NCI-H510A treated with DMSO at 0.1 percent for 48 hours (cell line): Measurements from ENCODE around the gene PROC.

ENCODE experiments used
- DNase-seq: peaks from one replicate; lab custom pipeline; 2025; lab: John Stamatoyannopoulos, UW

The PROC gene

GRCh38 chr2:127462461-127462860, 44.2 kb downstream of the PROC start:
- DNase-seq: no peak

GRCh38 chr2:127463155-127463991, 45.1 kb downstream of the PROC start:
- DNase-seq: no peak

- no peak for DNase-seq
Measured at GRCh38 chr2:127464470-127465257, 46.4 kb downstream of the PROC start.

- DNase-seq: no peak
Measured at GRCh38 chr2:127465258-127465657, 47.0 kb downstream of the PROC start.

- DNase-seq: no peak
Measured at GRCh38 chr2:127469051-127469450, 50.8 kb downstream of the PROC start.

- DNase-seq: no peak
Measured at GRCh38 chr2:127469974-127470373, 51.7 kb downstream of the PROC start.

GRCh38 chr2:127471286-127471988, 53.2 kb downstream of the PROC start:
- DNase-seq: no peak

GRCh38 chr2:127472268-127472667, 54.0 kb downstream of the PROC start:
- DNase-seq: no peak

- DNase-seq: no peak
Measured at GRCh38 chr2:127475788-127476187, 57.6 kb downstream of the PROC start.
